Endodermal cell (in vitro differentiated cells): ENCODE data around the gene C7orf57. TPM values are rescaled to one million over a fixed set of nuclear protein-coding genes. Genes with fewer than 3 reads are reported as not detected.

Experiments used
- DNase-seq: peaks from one replicate; pipeline ENCODE4 v3.0.0-alpha.2; 2017
- H3K27ac ChIP-seq: 2 replicates; pipeline ENCODE4 v1.5.1; 2013; ENCODE audit warnings: mild to moderate bottlenecking, low read depth, low read length, moderate library complexity
- H3K27me3 ChIP-seq: 2 replicates; pipeline ENCODE4 v1.6.1; 2013; ENCODE audit warnings: mild to moderate bottlenecking, low read length, moderate library complexity; ENCODE audit not compliant: insufficient read depth, control insufficient read depth, poor library complexity, severe bottlenecking
- H3K36me3 ChIP-seq: 2 replicates; pipeline ENCODE4 v1.7.0; 2013; ENCODE audit warnings: mild to moderate bottlenecking, low read length, moderate library complexity; ENCODE audit not compliant: control insufficient read depth, insufficient read depth
- H3K4me1 ChIP-seq: one replicate; pipeline ENCODE4 v1.7.0; 2013; ENCODE audit warnings: low read length; ENCODE audit not compliant: control insufficient read depth, insufficient read depth
- H3K4me3 ChIP-seq: 2 replicates; pipeline ENCODE4 v1.5.1; 2013; ENCODE audit warnings: mild to moderate bottlenecking, low read length, moderate library complexity
- H3K9ac ChIP-seq: 2 replicates; pipeline ENCODE4 v1.6.1; 2013; ENCODE audit warnings: mild to moderate bottlenecking, low read length, moderate library complexity; ENCODE audit not compliant: poor library complexity, severe bottlenecking; ENCODE audit errors: extremely low read depth
- H3K9me3 ChIP-seq: 2 replicates; pipeline ENCODE4 v1.6.1; 2013; ENCODE audit warnings: mild to moderate bottlenecking, low read length, moderate library complexity; ENCODE audit not compliant: control insufficient read depth
- H3K27ac Mint-ChIP-seq: 2 replicates; pipeline ENCODE4 v1.8.0; 2020; ENCODE audit warnings: mixed read lengths
- H3K27me3 Mint-ChIP-seq: 2 replicates; pipeline ENCODE4 v1.8.0; 2021; ENCODE audit warnings: mild to moderate bottlenecking, mixed read lengths; ENCODE audit not compliant: insufficient read depth
- H3K36me3 Mint-ChIP-seq: 2 replicates; pipeline ENCODE4 v1.8.0; 2020; ENCODE audit warnings: low read depth, mixed read lengths
- H3K4me1 Mint-ChIP-seq: 2 replicates; pipeline ENCODE4 v1.8.0; 2020; ENCODE audit warnings: mixed read lengths
- H3K4me3 Mint-ChIP-seq: 2 replicates; pipeline ENCODE4 v1.8.0; 2020; ENCODE audit warnings: mild to moderate bottlenecking, moderate library complexity, mixed read lengths
- H3K9me3 Mint-ChIP-seq: 2 replicates; pipeline ENCODE4 v1.8.0; 2020; ENCODE audit warnings: mild to moderate bottlenecking, mixed read lengths
- CTCF ChIP-seq: fragments of 200-600 bp; sonication (generic); conservative IDR thresholded peaks from 2 replicates; pipeline ENCODE4 v1.5.0; 2021; ENCODE audit warnings: antibody characterized with exemption, mild to moderate bottlenecking
- WGBS, 2 experiments: methylation state at CpG; one replicate each; pipeline versions ENCODE4 v1.1.5 to v1.1.7; 2013; ENCODE audit warnings: missing lambda C conversion rate in 2 of 2, mixed read lengths in 1 of 2; ENCODE audit not compliant: insufficient coverage in 1 of 2, insufficient read length in 1 of 2; 5-methylcytosine and 5-hydroxymethylcytosine counted together
- total RNA-seq, 2 donors: library from RNA; stranded (reverse); fragmentation: NEBNext Ultra II Directional in 1 of 2; extraction: Animal tissue kit (Norgen Biotek cat#: 25700) in 1 of 2; gene quantifications; 2 replicates in 1 of 2; 3 replicates in 1 of 2; pipeline ENCODE4 v1.2.1, GENCODE V29; 2021

Gene C7orf57
- total RNA-seq, 2 donors from 2014 or later, result 0.57 TPM; not detected in 1

GRCh38 chr7:48099781-48100180, 64.4 kb downstream of the C7orf57 start:
- H3K36me3 ChIP-seq, result peaks cover 96% of the 10 kb centered on the region
- H3K36me3 Mint-ChIP-seq, result peaks cover 78% of the 10 kb centered on the region
- H3K9me3 ChIP-seq, result peaks cover 10% of the 10 kb centered on the region
- no peaks in the 10 kb centered on the region for H3K27me3 Mint-ChIP-seq
- H3K4me3 ChIP-seq, result no peak overlapping the region
- no peaks in the 10 kb centered on the region for H3K4me1 Mint-ChIP-seq
- peaks cover 11% of the 10 kb centered on the region for H3K9me3 Mint-ChIP-seq
- no peak for DNase-seq
- no peak overlapping the region for H3K27ac Mint-ChIP-seq
- peaks cover 3% of the 10 kb centered on the region for H3K4me1 ChIP-seq
- H3K9ac ChIP-seq, result no peak overlapping the region
- no peaks in the 10 kb centered on the region for H3K27me3 ChIP-seq
- no peak overlapping the region for H3K27ac ChIP-seq
- H3K4me3 Mint-ChIP-seq, result no peak overlapping the region
- 97 to 100% methylated on average over 3 of the region's 3 CpGs for WGBS, 2 experiments
- no peak for TF ChIP-seq CTCF

- H3K9ac ChIP-seq, result no peak overlapping the region
- H3K27me3 ChIP-seq, result no peaks in the 10 kb centered on the region
- Mint-ChIP-seq H3K27ac (no peak overlapping the region), H3K36me3 (peaks cover 80% of the 10 kb centered on the region), H3K4me3 (no peak overlapping the region), H3K9me3 (peaks cover 11% of the 10 kb centered on the region), H3K4me1 (no peaks in the 10 kb centered on the region), H3K27me3 (no peaks in the 10 kb centered on the region)
- no peak overlapping the region for H3K4me3 ChIP-seq
- H3K27ac ChIP-seq, result no peak overlapping the region
- H3K4me1 ChIP-seq, result peaks cover 3% of the 10 kb centered on the region
- no peak for TF ChIP-seq CTCF
- peaks cover 10% of the 10 kb centered on the region for H3K9me3 ChIP-seq
- peak; percentile 28 for DNase-seq
- H3K36me3 ChIP-seq, result peaks cover 96% of the 10 kb centered on the region
- WGBS, 2 experiments, result 95% methylated on average over 6 to 8 of the region's 8 CpGs
These were observed 66.0 kb downstream of the C7orf57 start for GRCh38 chr7:48101352-48101751.

GRCh38 chr7:48101968-48102367, 66.6 kb downstream of the C7orf57 start:
- H3K4me3 Mint-ChIP-seq, result no peak overlapping the region
- no peaks in the 10 kb centered on the region for H3K27me3 ChIP-seq
- no peaks in the 10 kb centered on the region for H3K27me3 Mint-ChIP-seq
- no peak overlapping the region for H3K27ac Mint-ChIP-seq
- TF ChIP-seq CTCF, result peak; percentile 65
- H3K4me1 ChIP-seq, result peaks cover 3% of the 10 kb centered on the region
- H3K9me3 ChIP-seq, result peaks cover 10% of the 10 kb centered on the region
- H3K4me3 ChIP-seq, result no peak overlapping the region
- no peaks in the 10 kb centered on the region for H3K4me1 Mint-ChIP-seq
- peak; percentile 60 for DNase-seq
- 96% methylated on average over 3 of the region's 4 CpGs; no CpG with 5 or more reads in 1 of the 2 experiments for WGBS, 2 experiments
- peaks cover 11% of the 10 kb centered on the region for H3K9me3 Mint-ChIP-seq
- peaks cover 94% of the 10 kb centered on the region for H3K36me3 ChIP-seq
- H3K27ac ChIP-seq, result no peak overlapping the region
- H3K36me3 Mint-ChIP-seq, result peaks cover 80% of the 10 kb centered on the region
- H3K9ac ChIP-seq, result no peak overlapping the region
